Peyer's patch (tissue), 4 donors: ENCODE measurements around the gene MYO3B.

ENCODE experiments used
- CTCF ChIP-seq, 6 experiments: fragments of 450-650 bp in 4 of 6; fragments of 200-600 bp in 2 of 6; sonication (generic) in 1 of 6; IDR thresholded peaks; one replicate each; pipeline ENCODE4 v1.5.1; 2017 to 2019; ENCODE audit warnings: antibody characterized with exemption in 6 of 6, mild to moderate bottlenecking in 3 of 6, moderate library complexity in 1 of 6
- POLR2A ChIP-seq, 2 donors: fragments of 450-650 bp; IDR thresholded peaks; one replicate each; pipeline ENCODE4 v1.5.1; 2017; ENCODE audit warnings: antibody characterized with exemption in 2 of 2, mild to moderate bottlenecking in 2 of 2, moderate library complexity in 2 of 2

GRCh38 chr2:170204298-170204951, 26.5 kb downstream of the MYO3B start:
- TF ChIP-seq CTCF (IDR thresholded peaks at IDR 0.05) (no peak), POLR2A (IDR thresholded peaks at IDR 0.05) (no peak)
